Measurements from ENCODE around the gene POLR2C. TPM values are rescaled to one million over a fixed set of nuclear protein-coding genes. Genes with fewer than 3 reads are reported as not detected.

The POLR2C gene
- total and polyA plus RNA-seq, 2 of the 13 experiments (the other 11 are each of a cell fraction or from before 2014, with no cell fraction given) = 104 to 216 TPM

GRCh38 chr16:57479976-57480753 lies 17.7 kb downstream of the POLR2C start (continued):
- TF ChIP-seq, protein P1, sequence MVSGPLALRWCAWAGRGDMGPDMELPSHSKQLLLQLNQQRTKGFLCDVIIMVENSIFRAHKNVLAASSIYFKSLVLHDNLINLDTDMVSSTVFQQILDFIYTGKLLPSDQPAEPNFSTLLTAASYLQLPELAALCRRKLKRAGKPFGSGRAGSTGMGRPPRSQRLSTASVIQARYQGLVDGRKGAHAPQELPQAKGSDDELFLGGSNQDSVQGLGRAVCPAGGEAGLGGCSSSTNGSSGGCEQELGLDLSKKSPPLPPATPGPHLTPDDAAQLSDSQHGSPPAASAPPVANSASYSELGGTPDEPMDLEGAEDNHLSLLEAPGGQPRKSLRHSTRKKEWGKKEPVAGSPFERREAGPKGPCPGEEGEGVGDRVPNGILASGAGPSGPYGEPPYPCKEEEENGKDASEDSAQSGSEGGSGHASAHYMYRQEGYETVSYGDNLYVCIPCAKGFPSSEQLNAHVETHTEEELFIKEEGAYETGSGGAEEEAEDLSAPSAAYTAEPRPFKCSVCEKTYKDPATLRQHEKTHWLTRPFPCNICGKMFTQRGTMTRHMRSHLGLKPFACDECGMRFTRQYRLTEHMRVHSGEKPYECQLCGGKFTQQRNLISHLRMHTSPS (CRISPR knock-in tag; IDR thresholded peaks at IDR 0.05; ENCODE audit: low read depth) = peak; percentile 71; the same call in 1 of the 2 replicates
- TF ChIP-seq HMG20A (CRISPR knock-in tag; IDR thresholded peaks at IDR 0.05; ENCODE audit: borderline replicate concordance) (peak; percentile 48; the same call in 1 of the 2 replicates), ISL2 (CRISPR knock-in tag; IDR thresholded peaks at IDR 0.05) (peak; percentile 16), KLF11 (CRISPR knock-in tag; IDR thresholded peaks at IDR 0.05) (peak; percentile 37; the same call in 1 of the 2 replicates), HBP1 (CRISPR knock-in tag; IDR thresholded peaks at IDR 0.05; ENCODE audit: low read depth) (0 out of 2 replicates have a peak, but pooled peaks have one; percentile 12), ZNF503 (CRISPR knock-in tag; IDR thresholded peaks at IDR 0.05) (no peak), PRMT3 (CRISPR knock-in tag; IDR thresholded peaks at IDR 0.05; ENCODE audit: borderline replicate concordance, low read depth) (no peak), ZNF574 (CRISPR knock-in tag; IDR thresholded peaks at IDR 0.05) (peak; percentile 73), NFIB (CRISPR knock-in tag; IDR thresholded peaks at IDR 0.05; ENCODE audit: borderline replicate concordance) (no peak), MTF2 (CRISPR knock-in tag; IDR thresholded peaks at IDR 0.05; ENCODE audit: borderline replicate concordance) (no peak), ZNF589 (CRISPR knock-in tag; conservative IDR thresholded peaks at IDR 0.05) (peak; percentile 41; the same call in 1 of the 2 replicates), ZNF775 (CRISPR knock-in tag; IDR thresholded peaks at IDR 0.05; ENCODE audit: borderline replicate concordance) (no peak), SMAD9 (CRISPR knock-in tag; IDR thresholded peaks at IDR 0.05) (no peak), AHDC1 (CRISPR knock-in tag; IDR thresholded peaks at IDR 0.05; ENCODE audit: borderline replicate concordance) (0 out of 2 replicates have a peak, but pooled peaks have one; percentile 36)
